GM23338 (cell line): ENCODE measurements around the gene MBLAC1.

Source experiments
- ETS1 ChIP-seq: IDR thresholded peaks from 2 replicates; pipeline ENCODE4 v1.6.1; 2016; ENCODE audit warnings: antibody characterized with exemption
- EZH2 ChIP-seq: fragments of 200-600 bp; sonication (generic); IDR thresholded peaks from one replicate; pipeline ENCODE4 v1.8.0; 2017; ENCODE audit warnings: antibody characterized with exemption, mild to moderate bottlenecking, low read depth; ENCODE audit not compliant: unreplicated experiment
- EZH2phosphoT487 ChIP-seq: fragments of 200-600 bp; sonication (generic); IDR thresholded peaks from one replicate; pipeline ENCODE4 v1.8.1; 2018; ENCODE audit warnings: antibody characterized with exemption; ENCODE audit not compliant: unreplicated experiment
- REST ChIP-seq: IDR thresholded peaks from one replicate; pipeline ENCODE4 v1.6.1; 2018; ENCODE audit warnings: antibody characterized with exemption; ENCODE audit not compliant: unreplicated experiment
- STAT1 ChIP-seq: IDR thresholded peaks from one replicate; pipeline ENCODE4 v1.6.1; 2016; ENCODE audit warnings: antibody characterized with exemption; ENCODE audit not compliant: unreplicated experiment
- TF ChIP-seq, protein P1 (sequence below), 2 experiments: fragments of 200-600 bp in 1 of 2; sonication (generic) in 1 of 2; conservative IDR thresholded peaks; 2 replicates each; pipeline versions ENCODE4 v1.5.1 to v1.6.1; 2016 to 2017; ENCODE audit warnings: antibody characterized with exemption in 2 of 2, low read depth in 2 of 2, mild to moderate bottlenecking in 2 of 2, moderate library complexity in 1 of 2

DNA sequence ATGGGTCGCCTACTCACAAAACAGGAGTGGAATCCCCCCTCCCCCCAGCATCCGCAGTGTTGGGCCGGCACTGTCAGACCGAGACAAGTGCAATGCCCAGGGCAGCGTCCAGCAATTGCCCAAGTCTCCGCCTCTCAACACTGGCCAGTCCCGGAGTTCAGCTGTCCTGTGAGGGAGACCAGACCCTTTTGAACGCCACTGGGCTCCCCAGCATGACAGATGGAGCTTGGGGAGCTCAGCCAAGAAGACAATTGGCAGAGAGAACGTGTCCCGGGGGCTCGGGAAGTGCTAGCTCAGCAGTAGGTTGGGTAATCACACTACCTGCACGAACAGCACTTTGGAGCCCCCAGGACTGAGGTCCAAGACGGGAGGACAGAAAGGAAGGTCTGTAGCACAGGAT lies 33.3 kb upstream of the MBLAC1 start:
- TF ChIP-seq, protein P1, sequence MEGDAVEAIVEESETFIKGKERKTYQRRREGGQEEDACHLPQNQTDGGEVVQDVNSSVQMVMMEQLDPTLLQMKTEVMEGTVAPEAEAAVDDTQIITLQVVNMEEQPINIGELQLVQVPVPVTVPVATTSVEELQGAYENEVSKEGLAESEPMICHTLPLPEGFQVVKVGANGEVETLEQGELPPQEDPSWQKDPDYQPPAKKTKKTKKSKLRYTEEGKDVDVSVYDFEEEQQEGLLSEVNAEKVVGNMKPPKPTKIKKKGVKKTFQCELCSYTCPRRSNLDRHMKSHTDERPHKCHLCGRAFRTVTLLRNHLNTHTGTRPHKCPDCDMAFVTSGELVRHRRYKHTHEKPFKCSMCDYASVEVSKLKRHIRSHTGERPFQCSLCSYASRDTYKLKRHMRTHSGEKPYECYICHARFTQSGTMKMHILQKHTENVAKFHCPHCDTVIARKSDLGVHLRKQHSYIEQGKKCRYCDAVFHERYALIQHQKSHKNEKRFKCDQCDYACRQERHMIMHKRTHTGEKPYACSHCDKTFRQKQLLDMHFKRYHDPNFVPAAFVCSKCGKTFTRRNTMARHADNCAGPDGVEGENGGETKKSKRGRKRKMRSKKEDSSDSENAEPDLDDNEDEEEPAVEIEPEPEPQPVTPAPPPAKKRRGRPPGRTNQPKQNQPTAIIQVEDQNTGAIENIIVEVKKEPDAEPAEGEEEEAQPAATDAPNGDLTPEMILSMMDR (conservative IDR thresholded peaks at IDR 0.05; ENCODE audit: low read depth in 2 of 2) = no peak
- TF ChIP-seq EZH2phosphoT487 = no peak
- TF ChIP-seq REST = no peak
- no peak for TF ChIP-seq EZH2
- TF ChIP-seq ETS1 = no peak
- no peak for TF ChIP-seq STAT1
